Adrenal gland (tissue), 12 donors: ENCODE results near the gene APOBEC3A. TPM values are rescaled to one million over a fixed set of nuclear protein-coding genes. Genes with fewer than 3 reads are reported as not detected.
"Not testable (repeated sequence)": the region's sequence is repeated elsewhere in the genome, so short reads cannot be mapped to it uniquely, and the experiment has no call there.

ENCODE experiments used
- DNase-seq, 7 donors: peaks; one replicate each; pipeline ENCODE4 v3.0.0-alpha.2; 2019 to 2020
- H3K27ac ChIP-seq, 5 donors: fragments of 200-600 bp; sonication (generic) in 4 of 5; 1 replicate in 3 of 5; 2 replicates in 2 of 5; pipeline versions ENCODE4 v1.5.1 to v1.8.0; 2016 to 2020; ENCODE audit warnings: mild to moderate bottlenecking in 1 of 5
- H3K27me3 ChIP-seq: fragments of 200-600 bp; 2 replicates; pipeline ENCODE4 v1.8.0; 2021
- H3K36me3 ChIP-seq, 2 donors: fragments of 200-600 bp; replicated peaks in 1 of 2; 1 replicate in 1 of 2; 2 replicates in 1 of 2; pipeline versions ENCODE4 v1.5.1 to v1.8.0; 2018 to 2022
- H3K4me1 ChIP-seq, 2 donors: fragments of 200-600 bp; replicated peaks in 1 of 2; 1 replicate in 1 of 2; 2 replicates in 1 of 2; pipeline versions ENCODE4 v1.5.1 to v1.8.0; 2018 to 2021
- H3K4me3 ChIP-seq, 4 donors: fragments of 200-600 bp; sonication (generic) in 3 of 4; one replicate each; pipeline ENCODE4 v1.5.1; 2016 to 2018
- H3K9me3 ChIP-seq, 3 donors: fragments of 200-600 bp; sonication (generic) in 1 of 3; replicated peaks in 1 of 3; 1 replicate in 2 of 3; 2 replicates in 1 of 3; pipeline versions ENCODE4 v1.5.1 to v1.8.0; 2016 to 2021
- CTCF ChIP-seq, 6 experiments: fragments of 450-650 bp in 4 of 6; fragments of 200-600 bp in 2 of 6; sonication (generic) in 1 of 6; IDR thresholded peaks; 1 replicate in 5 of 6; 2 replicates in 1 of 6; pipeline versions ENCODE4 v1.5.1 to v1.8.0; 2016 to 2021; ENCODE audit warnings: antibody characterized with exemption in 6 of 6, mild to moderate bottlenecking in 2 of 6, moderate library complexity in 1 of 6
- POLR2A ChIP-seq, 2 donors: fragments of 450-650 bp; IDR thresholded peaks; one replicate each; pipeline ENCODE4 v1.6.1; 2017; ENCODE audit warnings: antibody characterized with exemption in 2 of 2, mild to moderate bottlenecking in 2 of 2, moderate library complexity in 1 of 2
- WGBS, 4 donors: extraction: QIAGEN DNeasy Blood & Tissue Kit in 2 of 4; methylation state at CpG; one replicate each; pipeline versions ENCODE4 v1.1.5 to v1.1.7; 2013 to 2017; 5-methylcytosine and 5-hydroxymethylcytosine counted together
- intact Hi-C, 2 donors: fragments of 100-400 bp; cut with DNase I; formaldehyde crosslinking; loops; one replicate each; pipeline versions ENCODE4 v1.14.1 to v1.15.0; 2022 to 2023
- polyA plus RNA-seq, 3 donors: library from polyadenylated mRNA; stranded (reverse); fragments of 200-250 nt in 2 of 3; fragments of 350-450 nt in 1 of 3; fragmentation: Illumina TruSeq in 1 of 3; extraction: RNeasy Lipid Tissue Mini Kit (QIAGEN cat#74804) in 1 of 3; gene quantifications; one replicate each; pipeline ENCODE4 v1.2.3, GENCODE V29; 2013 to 2014
- total RNA-seq, 9 donors: library from RNA; depleted of rRNA in 4 of 9; stranded (reverse); fragments of >200 nt in 4 of 9; fragments of 120-200 nt in 1 of 9; fragmentation: NEBNext Ultra II Directional in 1 of 9; extraction: Animal tissue kit (Norgen Biotek cat#: 25700) in 1 of 9; gene quantifications; one replicate each; pipeline versions ENCODE4 v1.1.0 to v1.2.4, GENCODE V29; 2013 to 2023
- donor health status: healthy with polysubstance abuse.
- donor health status: Bipolar disorder and iron deficiency.
- donor health status: DM: yes; HTN: yes; CAD: no.
- donor health status: DM: no; HTN: no; CAD: no.
- donor health status: DM: no; HTN: no; CAD: no.
- donor health status: DM: yes; HTN: yes; CAD: no.

APOBEC3A gene
- total and polyA plus RNA-seq, 12 donors = 0.27 to 0.95 (median 0.48) TPM; not detected in 4

GRCh38 chr22:38956551-38956950, 858 bp upstream of the APOBEC3A start:
- Histone ChIP-seq H3K27me3 (no peaks in the 10 kb centered on the region), H3K4me1 (no peaks in the 10 kb centered on the region), H3K9me3 (no peaks in the 10 kb centered on the region), H3K4me3 (no peak overlapping the region), H3K27ac (no peak overlapping the region), H3K36me3 (no peaks in the 10 kb centered on the region)
- no peak for DNase-seq
- WGBS, 4 donors = 83 to 88% (median 86%) methylated on average over 5 of the region's 5 CpGs
- intact Hi-C loops = no loop called here
- TF ChIP-seq CTCF (IDR thresholded peaks at IDR 0.05) (no peak), POLR2A (IDR thresholded peaks at IDR 0.05) (no peak)

GRCh38 chr22:38957808-38958650, 620 bp downstream of the APOBEC3A start:
- Histone ChIP-seq H3K9me3 (no peaks in the 10 kb centered on the region), H3K36me3 (no peaks in the 10 kb centered on the region), H3K27me3 (no peaks in the 10 kb centered on the region), H3K4me1 (no peaks in the 10 kb centered on the region), H3K4me3 (no peak overlapping the region), H3K27ac (no peak overlapping the region)
- TF ChIP-seq CTCF (IDR thresholded peaks at IDR 0.05) = no peak
- TF ChIP-seq POLR2A (IDR thresholded peaks at IDR 0.05) = no peak
- no peak for DNase-seq
- intact Hi-C loops = no loop called here
- 81 to 94% (median 87%) methylated on average over 6 of the region's 6 CpGs for WGBS, 4 donors

- H3K27ac ChIP-seq, H3K9me3 ChIP-seq, intact Hi-C loops, H3K4me1 ChIP-seq, H3K27me3 ChIP-seq, H3K36me3 ChIP-seq, DNase-seq, H3K4me3 ChIP-seq: not testable (repeated sequence)
These were observed 1.2 kb downstream of the APOBEC3A start for GRCh38 chr22:38958651-38958943.

DNA sequence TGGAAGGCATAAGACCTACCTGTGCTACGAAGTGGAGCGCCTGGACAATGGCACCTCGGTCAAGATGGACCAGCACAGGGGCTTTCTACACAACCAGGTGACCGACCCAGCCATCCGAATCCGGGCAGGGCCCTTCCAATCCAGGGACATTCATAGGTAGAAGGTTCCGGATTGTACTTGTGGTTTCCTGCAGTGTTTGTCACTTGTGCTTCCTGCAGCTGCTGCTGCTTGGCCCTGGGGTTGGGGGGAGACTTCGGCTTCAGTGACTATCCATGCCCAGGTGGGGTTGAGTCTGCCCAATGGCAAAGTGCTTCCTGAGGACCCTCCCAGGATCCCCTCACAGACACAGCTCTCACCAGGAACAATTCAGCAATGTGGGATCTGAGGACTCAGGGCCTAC, 2.2 kb downstream of the APOBEC3A start:
- no peaks in the 10 kb centered on the region for H3K4me1 ChIP-seq
- no peak overlapping the region for H3K4me3 ChIP-seq
- intact Hi-C loops = no loop called here
- TF ChIP-seq POLR2A (IDR thresholded peaks at IDR 0.05) (no peak), CTCF (IDR thresholded peaks at IDR 0.05) (no peak)
- H3K27me3 ChIP-seq = no peaks in the 10 kb centered on the region
- no peaks in the 10 kb centered on the region for H3K9me3 ChIP-seq
- no peaks in the 10 kb centered on the region for H3K36me3 ChIP-seq
- WGBS, 4 donors = 74 to 96% (median 88%) methylated on average over 8 of the region's 8 CpGs
- H3K27ac ChIP-seq = no peak overlapping the region
- DNase-seq = no peak

DNA sequence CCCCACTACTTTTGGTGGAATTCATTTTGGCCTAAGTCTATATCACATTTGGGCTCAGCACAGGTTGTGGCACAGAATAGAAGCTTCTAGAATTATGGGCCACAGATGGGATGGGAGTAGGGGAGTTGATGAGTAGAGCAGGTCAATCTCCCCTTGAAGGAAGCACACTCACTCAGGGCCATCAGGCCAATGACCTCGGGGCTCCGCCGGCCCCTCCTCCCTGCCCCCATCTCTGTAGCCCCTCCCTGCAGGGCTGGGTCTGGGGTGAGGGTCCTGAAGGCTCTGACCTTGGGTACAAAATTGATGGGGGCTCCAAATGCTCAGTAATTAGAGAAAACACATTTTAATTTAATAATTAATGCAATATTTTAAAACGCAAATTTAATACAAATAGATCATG, 3.3 kb downstream of the APOBEC3A start:
- H3K4me3 ChIP-seq, H3K4me1 ChIP-seq, H3K27me3 ChIP-seq, DNase-seq, H3K9me3 ChIP-seq, intact Hi-C loops, H3K27ac ChIP-seq, H3K36me3 ChIP-seq: not testable (repeated sequence)
- 45 to 75% (median 67%) methylated on average over 3 to 4 of the region's 4 CpGs for WGBS, 4 donors

DNA sequence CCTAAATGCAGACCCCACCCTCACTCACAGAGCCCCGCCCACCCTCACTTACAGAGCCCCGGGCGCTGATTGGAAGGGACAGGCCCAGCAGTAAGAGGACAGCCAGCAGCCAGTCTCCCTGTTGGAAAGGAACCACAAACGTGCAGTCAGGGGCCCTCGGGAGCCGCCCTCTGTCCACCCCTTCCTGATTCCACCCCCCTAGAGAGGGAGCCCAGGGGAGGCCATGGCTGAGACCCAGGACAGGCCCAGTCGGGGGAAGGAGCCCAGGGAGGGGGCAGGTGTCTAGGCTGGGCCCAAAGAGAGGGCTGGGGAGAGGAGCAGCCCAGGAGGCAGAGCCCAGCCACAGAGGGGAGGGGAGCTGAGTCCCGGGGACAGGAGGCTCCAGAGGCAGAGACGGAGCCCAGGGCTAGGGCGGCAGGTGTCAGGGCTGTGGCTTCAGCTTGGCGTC, 5.9 kb downstream of the APOBEC3A start:
- 40 to 74% (median 59%) methylated on average over 1 to 11 of the region's 11 CpGs for WGBS, 4 donors
- not testable (repeated sequence) for H3K27me3 ChIP-seq

More for the DNA sequence above, 5.9 kb downstream of the APOBEC3A start:
- H3K9me3 ChIP-seq, H3K36me3 ChIP-seq, DNase-seq, H3K27ac ChIP-seq, H3K4me3 ChIP-seq, intact Hi-C loops, H3K4me1 ChIP-seq: not testable (repeated sequence)
